Neutrophil (primary cell): ENCODE measurements around the gene CTNNBL1.

Experiments used
- H3K27ac ChIP-seq: fragments of 200-600 bp; sonication (generic); 2 replicates; pipeline ENCODE4 v1.5.1; 2016; ENCODE audit warnings: mild to moderate bottlenecking, moderate library complexity
- H3K27me3 ChIP-seq: fragments of 200-600 bp; sonication (generic); 2 replicates; pipeline ENCODE4 v1.6.0; 2016; ENCODE audit warnings: mild to moderate bottlenecking
- H3K36me3 ChIP-seq: fragments of 200-600 bp; sonication (generic); 2 replicates; pipeline ENCODE4 v1.5.1; 2017
- H3K4me1 ChIP-seq, 2 experiments: fragments of 200-600 bp in 1 of 2; sonication (generic) in 1 of 2; 1 replicate in 1 of 2; 2 replicates in 1 of 2; pipeline versions ENCODE4 v1.5.1 to v1.6.1; 2013 to 2016; ENCODE audit warnings: low read depth in 1 of 2, low read length in 1 of 2, mild to moderate bottlenecking in 1 of 2, moderate library complexity in 1 of 2; ENCODE audit not compliant: control insufficient read depth in 1 of 2, insufficient read depth in 1 of 2
- H3K4me3 ChIP-seq, 2 experiments: fragments of 200-600 bp in 1 of 2; sonication (generic) in 1 of 2; 1 replicate in 1 of 2; 2 replicates in 1 of 2; pipeline ENCODE4 v1.5.1; 2013 to 2016; ENCODE audit warnings: low read depth in 1 of 2, low read length in 1 of 2, mild to moderate bottlenecking in 1 of 2, moderate library complexity in 1 of 2
- H3K9me3 ChIP-seq: fragments of 200-600 bp; sonication (generic); 2 replicates; pipeline ENCODE4 v1.5.1; 2016
- TF ChIP-seq, protein P1 (sequence below): fragments of 200-600 bp; sonication (generic); IDR thresholded peaks from 2 replicates; pipeline ENCODE4 v1.5.1; 2016; ENCODE audit warnings: antibody characterized with exemption

CTNNBL1 gene

DNA sequence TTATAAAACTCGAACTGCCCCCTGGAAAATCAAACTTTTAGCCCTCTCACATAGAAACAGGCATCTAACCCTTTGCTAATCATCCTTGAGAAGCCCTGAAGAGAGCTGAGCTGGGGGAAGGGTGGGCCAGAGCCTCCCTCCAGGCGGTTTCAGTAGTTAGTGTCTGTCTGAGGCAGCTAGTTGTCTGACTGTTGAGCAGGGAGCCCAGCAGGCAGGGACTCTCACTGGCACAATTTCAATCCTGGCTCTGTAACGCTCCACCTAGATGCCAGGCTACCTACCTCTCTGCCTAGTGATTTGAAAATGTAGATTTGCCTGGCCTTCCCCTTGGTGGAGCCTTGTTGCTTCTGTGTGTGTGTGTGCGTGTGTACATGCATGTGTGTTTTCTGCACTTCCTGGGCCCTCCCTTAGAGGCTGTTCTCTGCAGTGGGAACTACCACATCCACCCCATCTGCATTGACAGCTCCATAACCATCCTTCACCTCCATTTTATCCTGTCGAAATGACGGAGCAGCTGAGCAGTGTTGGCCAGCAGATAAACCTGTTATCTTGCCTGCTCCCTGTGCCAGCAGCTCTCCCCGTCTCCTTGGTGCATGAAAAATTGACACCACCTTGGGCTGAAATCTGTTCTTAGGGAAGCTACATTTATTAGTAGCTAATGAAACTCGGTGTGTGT lies 139.5 kb downstream of the CTNNBL1 start:
- TF ChIP-seq, protein P1, sequence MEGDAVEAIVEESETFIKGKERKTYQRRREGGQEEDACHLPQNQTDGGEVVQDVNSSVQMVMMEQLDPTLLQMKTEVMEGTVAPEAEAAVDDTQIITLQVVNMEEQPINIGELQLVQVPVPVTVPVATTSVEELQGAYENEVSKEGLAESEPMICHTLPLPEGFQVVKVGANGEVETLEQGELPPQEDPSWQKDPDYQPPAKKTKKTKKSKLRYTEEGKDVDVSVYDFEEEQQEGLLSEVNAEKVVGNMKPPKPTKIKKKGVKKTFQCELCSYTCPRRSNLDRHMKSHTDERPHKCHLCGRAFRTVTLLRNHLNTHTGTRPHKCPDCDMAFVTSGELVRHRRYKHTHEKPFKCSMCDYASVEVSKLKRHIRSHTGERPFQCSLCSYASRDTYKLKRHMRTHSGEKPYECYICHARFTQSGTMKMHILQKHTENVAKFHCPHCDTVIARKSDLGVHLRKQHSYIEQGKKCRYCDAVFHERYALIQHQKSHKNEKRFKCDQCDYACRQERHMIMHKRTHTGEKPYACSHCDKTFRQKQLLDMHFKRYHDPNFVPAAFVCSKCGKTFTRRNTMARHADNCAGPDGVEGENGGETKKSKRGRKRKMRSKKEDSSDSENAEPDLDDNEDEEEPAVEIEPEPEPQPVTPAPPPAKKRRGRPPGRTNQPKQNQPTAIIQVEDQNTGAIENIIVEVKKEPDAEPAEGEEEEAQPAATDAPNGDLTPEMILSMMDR, result no peak
- H3K27ac ChIP-seq, result no peak overlapping the region

GRCh38 chr20:37836926-37837325 lies 143.1 kb downstream of the CTNNBL1 start:
- Histone ChIP-seq H3K9me3 (no peaks in the 10 kb centered on the region), H3K27ac (no peak overlapping the region), H3K27me3 (no peaks in the 10 kb centered on the region), H3K36me3 (peaks cover 13% of the 10 kb centered on the region), H3K4me3 (no peak overlapping the region), H3K4me1 (no peaks in the 10 kb centered on the region)
- TF ChIP-seq, protein P1, result no peak

More for the DNA sequence above, 139.5 kb downstream of the CTNNBL1 start:
- Histone ChIP-seq H3K27me3 (no peaks in the 10 kb centered on the region), H3K36me3 (no peaks in the 10 kb centered on the region), H3K4me1 (no peaks in the 10 kb centered on the region), H3K9me3 (no peaks in the 10 kb centered on the region), H3K4me3 (no peak overlapping the region)

GRCh38 chr20:37837924-37838323 lies 144.1 kb downstream of the CTNNBL1 start:
- no peaks in the 10 kb centered on the region for H3K4me1 ChIP-seq
- peaks cover 22% of the 10 kb centered on the region for H3K36me3 ChIP-seq
- no peaks in the 10 kb centered on the region for H3K27me3 ChIP-seq
- no peak overlapping the region for H3K27ac ChIP-seq
- H3K9me3 ChIP-seq, result no peaks in the 10 kb centered on the region
- no peak overlapping the region for H3K4me3 ChIP-seq
- TF ChIP-seq, protein P1, result no peak

- H3K9me3 ChIP-seq, result no peaks in the 10 kb centered on the region
- TF ChIP-seq, protein P1, result no peak
- peaks cover 29% of the 10 kb centered on the region for H3K36me3 ChIP-seq
- H3K4me1 ChIP-seq, result no peaks in the 10 kb centered on the region
- no peaks in the 10 kb centered on the region for H3K27me3 ChIP-seq
- H3K27ac ChIP-seq, result no peak overlapping the region
- H3K4me3 ChIP-seq, result no peak overlapping the region
Observed at GRCh38 chr20:37838769-37839431, 145.1 kb downstream of the CTNNBL1 start.

GRCh38 chr20:37839432-37839827 lies 145.6 kb downstream of the CTNNBL1 start:
- no peaks in the 10 kb centered on the region for H3K4me1 ChIP-seq
- no peaks in the 10 kb centered on the region for H3K9me3 ChIP-seq
- no peak overlapping the region for H3K4me3 ChIP-seq
- peaks cover 34% of the 10 kb centered on the region for H3K36me3 ChIP-seq
- TF ChIP-seq, protein P1, result no peak
- no peak overlapping the region for H3K27ac ChIP-seq
- H3K27me3 ChIP-seq, result no peaks in the 10 kb centered on the region
